ENCODE data around the gene ZP3.
"Not testable (repeated sequence)": the region's sequence is repeated elsewhere in the genome, so short reads cannot be mapped to it uniquely, and the experiment has no call there.

The ZP3 gene

DNA sequence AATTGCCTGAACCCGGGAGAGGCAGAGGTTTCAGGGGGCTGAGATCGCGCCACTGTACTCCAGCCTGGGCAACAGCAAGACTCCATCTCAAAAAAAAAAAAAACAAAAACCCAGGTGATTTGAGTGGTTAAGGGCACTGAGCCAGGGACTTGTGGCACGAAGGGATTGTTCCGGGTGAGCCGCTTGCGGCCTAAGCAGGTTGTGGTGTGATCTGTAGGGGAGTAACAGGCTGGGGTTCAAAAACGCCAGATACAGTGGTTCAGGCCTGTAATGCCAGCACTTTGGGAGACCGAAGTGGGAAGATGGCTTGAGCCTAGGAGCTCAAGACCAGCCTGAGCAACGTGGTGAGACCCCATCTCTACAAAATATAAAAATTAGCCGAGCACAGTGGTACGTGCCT lies 19.1 kb downstream of the ZP3 start:
- not testable (repeated sequence) for DNase-seq

DNA sequence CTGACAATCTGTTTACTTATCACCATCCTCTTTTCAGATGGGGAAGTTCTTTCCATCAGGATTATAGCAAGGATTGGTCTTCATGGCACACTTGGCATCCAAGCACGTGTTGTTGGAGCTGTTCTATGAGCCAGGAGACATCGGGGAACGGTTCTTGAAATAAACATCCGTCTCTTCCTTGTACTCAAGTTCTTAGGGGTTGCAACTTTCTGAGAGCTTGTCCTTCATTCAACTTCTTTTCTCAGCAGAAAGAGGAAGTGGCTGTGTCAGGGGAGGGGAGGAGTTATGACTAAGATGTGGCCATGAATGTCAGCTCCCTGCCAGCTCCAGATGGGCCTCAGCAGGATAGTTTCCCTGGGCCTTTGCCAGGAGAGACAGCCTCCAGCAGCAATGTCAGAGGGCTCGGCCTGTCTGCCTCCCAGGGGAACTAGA lies 20.8 kb downstream of the ZP3 start:
- DNase-seq = peak; percentile 85

DNA sequence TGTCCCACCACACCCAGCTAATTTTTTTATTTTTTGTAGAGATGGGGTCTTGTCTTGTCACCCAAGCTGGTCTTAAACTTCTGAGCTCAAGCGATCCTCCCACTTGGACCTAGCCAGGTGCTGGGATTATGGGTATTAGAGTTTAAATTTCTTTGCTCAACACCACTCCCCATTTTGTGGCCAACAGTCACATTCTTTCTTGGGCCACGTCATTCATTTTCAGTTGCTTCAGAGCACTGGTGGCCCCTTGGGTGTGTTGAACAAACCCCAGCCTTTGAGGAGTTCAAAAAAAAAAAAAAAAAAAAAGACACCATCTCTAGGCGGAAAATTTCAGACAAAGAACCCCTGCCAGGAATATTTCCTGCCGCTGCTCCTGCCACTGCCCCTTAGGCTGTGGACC lies 32.3 kb downstream of the ZP3 start:
- DNase-seq = not testable (repeated sequence)

DNA sequence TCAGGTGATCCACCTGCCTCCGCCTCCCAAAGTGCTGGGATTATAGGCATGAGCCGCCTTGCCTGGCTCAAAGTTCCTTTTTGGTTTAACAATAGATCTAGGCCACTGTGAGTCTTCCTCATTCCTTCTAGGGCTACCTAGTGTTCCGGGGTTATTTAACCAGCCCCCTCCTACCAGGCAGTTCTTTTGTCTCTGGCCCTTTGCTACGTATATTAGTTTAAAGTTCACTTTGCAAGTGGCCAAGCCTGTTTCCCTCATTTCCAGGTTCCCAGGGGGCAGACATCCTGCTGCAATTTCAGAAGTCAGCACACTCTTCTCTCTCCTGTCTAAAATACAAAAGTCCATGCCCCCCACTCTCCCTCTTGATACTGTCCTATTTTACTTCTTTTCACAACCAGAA lies 33.8 kb downstream of the ZP3 start:
- not testable (repeated sequence) for DNase-seq

DNA sequence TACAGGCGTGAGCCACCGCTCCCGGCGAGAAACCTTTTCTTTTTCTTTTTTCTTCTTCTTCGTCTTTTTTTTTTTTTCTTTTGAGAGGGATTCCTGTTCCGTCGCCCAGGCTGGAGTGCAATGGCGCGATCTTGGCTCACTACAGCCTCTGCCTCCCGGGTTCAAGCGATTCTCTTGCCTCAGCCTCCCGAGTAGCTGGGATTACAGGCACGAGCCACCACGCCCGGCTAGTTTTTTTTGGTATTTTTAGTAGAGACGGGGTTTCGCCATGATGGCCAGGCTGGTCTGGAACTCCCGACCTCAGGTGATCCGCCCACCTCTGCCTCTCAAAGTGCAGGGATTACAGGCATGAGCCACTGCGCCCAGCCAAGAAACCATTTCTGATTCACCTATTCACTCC lies 36.0 kb downstream of the ZP3 start:
- DNase-seq = not testable (repeated sequence)

DNA sequence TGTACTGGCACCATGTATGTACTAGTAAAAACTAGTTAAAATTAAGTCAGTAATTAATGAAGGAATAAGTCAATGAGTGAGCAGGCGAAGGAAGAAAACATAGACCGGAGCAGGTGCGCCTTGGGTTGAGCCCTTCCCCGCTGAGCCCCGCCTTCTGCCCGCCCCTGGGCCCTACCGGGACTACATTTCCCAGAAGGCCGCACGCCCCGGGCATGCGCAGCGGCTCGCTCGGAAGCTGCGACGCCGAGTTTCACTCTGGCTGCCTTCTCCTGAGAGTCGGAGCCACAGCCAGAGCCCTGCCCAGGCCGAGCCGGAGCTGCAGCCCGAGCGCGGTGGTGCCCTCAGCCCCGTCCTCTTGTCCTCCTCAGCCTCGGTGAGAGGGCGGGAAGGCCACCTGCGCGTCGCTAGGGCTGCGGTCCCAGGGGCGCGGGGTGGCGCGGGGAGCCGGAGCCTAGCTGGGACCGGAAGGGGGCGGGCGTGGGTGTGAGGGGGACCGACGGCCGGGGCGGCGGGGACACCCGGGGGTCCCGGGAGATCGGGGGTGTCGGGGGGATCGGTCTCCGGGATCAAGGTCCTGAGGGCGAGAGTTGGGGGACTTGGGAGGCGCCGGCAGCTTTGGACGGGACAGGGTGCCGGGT lies 36.8 kb downstream of the ZP3 start, which contains the start of gene DTX2:
DTX2 (plus strand) TSS at position 246 of the 638 bp plus-strand sequence. CDS start 18,801 bp downstream, outside the sequence.
- DNase-seq = not testable (repeated sequence)

DNA sequence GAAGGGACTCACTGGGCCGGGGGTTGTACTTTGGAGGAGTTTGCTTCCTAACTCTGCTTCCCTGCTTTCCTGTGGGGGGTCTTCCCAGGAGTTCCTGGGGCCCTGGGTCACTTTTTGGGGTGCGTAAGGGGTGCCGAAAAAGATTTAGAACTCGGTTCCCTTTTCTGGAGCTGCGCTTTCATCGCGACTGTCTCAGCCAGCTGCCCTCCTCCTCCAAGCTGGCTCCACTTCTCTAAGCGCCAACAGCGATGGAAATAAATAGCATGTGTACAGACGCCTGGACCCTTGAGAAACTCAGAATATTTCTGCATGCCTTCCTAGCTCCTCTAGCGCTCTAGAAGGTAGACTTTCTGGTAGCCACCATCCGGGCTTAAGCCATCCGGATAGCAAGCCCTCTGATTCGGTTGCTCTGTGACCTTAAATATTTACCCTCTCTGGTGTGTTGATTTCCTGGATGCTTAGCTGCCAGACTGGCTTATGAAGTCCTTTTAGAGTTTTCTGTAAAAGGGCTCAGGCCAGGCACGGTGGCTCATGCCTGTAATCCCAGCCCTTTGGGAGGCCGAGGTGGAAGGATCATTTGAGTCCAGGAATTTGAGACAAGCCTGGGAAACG lies 37.6 kb downstream of the ZP3 start:
- DNase-seq = not testable (repeated sequence)

DNA sequence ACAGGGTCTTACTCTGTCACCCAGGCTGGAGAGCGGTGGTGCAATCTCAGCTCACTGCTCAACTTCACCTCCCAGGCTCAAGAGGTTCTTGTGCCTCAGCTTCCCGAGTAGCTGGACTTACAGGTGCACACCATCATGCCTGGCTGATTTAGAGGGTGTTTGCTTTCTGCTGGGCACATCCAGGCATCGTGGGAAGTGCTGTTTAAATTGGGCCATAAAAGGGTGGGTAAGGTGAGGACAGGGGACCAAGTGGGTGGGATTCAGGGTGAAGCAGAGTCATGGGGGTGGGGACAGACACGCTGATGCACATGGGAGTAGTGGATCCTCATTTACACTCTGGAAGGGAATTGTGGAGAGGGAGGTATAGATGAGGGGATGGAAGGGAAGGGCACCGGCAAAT lies 40.2 kb downstream of the ZP3 start:
- not testable (repeated sequence) for DNase-seq

DNA sequence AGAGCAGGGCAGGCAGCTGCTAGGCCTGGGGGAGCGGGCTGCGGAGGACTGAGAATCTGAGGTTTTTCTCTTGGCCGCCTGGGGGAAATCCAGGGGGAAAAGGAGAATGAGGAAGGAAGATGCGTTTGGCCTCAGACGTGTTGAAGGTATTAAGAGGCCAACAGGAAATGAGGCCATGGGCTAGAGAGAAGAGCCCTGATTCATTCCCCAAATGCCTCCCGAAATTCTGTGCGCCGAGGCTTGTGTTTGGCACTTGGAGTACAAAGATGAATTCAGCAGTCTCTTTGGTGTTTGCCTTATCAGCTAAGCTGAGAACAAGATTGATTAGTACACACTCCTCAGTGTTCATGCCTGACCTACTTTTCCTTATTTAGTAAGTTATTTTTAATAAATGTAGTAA lies 41.2 kb downstream of the ZP3 start:
- not testable (repeated sequence) for DNase-seq

DNA sequence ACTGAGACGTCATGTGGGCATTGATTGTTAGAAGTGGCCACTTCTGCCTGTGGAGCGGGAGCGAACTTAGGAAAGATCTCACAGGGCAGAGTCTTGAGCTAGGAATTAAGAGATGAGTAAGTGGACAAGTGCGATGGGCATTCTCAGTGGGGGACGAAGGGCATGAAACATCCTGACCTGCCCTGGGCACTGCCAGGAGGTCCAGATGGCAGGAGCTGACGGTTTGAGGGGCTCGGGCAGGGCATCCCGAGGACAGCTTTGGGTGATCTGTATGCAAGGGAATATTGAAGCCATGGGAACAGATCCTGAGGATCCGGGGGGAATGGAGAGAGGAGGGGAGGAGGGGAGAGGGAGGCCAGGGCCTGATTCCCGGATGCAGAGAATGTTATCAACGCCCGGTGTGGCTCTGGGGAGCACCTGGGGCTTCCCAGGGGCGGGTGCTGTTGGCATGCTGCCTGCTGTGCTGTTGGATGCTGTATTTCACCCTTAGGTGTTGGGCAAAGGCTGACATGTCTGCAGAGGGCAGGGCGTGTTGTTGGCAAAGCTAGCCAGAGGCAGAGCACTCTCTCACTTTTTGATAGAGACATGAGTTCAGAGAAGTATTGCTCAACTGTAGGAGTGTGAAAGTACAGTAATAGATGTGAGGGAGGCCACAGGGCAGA lies 43.1 kb downstream of the ZP3 start:
- not testable (repeated sequence) for DNase-seq

DNA sequence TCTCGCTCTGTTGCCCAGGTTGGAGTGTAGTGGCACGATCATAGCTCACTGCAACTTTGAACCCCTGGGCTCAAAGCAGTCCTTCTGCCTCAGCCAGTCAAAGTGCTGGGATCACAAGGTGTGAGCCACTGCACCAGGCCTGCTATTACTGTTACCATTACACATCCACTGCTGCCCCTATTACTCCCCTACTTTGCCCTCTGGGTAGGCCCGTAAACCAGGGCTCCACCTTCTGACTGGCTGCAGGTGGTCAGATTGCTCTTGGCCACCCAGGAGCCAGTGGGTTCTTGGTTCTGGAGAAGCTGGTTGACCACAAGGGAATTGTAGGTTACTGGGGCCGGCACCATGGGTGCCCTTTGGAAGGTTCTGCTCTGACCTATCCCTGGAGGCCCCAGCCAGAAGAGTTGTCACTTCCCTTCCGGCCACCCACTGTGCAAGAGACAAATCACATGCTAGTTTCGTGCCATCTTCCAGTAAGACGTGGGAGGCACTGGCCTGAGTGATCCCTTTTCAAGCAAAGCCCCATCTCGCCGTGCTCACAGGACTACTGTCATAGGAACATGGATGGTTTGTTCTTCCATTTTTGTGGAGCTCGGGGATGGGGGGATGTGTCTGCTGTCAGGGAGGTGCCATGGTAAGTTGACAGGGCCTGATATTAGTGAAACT lies 46.9 kb downstream of the ZP3 start:
- not testable (repeated sequence) for DNase-seq

DNA sequence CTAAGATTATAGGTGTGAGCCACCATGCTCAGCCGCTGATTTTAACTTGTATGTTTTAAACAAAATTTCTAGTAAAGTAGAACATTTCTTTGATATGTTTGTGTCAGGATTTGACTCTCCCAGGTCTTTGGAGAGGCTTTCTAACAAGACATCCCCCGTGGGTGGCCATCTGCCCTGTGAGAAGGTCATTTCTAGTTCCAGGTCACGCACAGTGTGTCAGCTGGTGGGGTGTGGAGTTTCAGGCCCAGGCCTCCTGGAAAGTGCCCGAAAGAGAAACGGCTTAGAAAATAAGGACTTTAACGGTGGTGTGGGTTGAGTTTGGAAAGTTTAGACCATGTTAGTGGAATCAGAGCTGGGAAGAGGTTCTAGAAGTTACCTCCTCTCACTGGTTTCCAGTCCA lies 48.3 kb downstream of the ZP3 start:
- DNase-seq = not testable (repeated sequence)

DNA sequence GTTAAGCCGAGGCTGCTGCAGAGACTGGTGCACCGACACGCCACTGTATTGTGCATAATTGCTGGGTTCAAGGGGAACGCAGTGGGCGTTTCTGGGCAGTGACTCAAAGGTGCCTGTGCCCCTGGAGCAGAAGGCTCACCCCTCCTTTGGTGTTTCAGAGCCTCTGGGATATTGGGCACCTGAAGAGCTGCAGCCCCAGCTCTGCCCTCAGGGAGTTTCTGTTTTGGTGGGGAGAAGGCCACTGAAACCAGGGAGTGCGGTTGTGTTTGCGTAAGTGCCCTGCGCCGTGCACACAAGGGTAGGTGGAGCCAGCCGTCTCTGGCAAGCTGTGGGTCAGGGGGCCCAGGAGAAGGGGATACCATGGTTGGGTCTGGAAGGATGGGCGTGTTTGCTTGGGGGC lies 51.5 kb downstream of the ZP3 start:
- not testable (repeated sequence) for DNase-seq

DNA sequence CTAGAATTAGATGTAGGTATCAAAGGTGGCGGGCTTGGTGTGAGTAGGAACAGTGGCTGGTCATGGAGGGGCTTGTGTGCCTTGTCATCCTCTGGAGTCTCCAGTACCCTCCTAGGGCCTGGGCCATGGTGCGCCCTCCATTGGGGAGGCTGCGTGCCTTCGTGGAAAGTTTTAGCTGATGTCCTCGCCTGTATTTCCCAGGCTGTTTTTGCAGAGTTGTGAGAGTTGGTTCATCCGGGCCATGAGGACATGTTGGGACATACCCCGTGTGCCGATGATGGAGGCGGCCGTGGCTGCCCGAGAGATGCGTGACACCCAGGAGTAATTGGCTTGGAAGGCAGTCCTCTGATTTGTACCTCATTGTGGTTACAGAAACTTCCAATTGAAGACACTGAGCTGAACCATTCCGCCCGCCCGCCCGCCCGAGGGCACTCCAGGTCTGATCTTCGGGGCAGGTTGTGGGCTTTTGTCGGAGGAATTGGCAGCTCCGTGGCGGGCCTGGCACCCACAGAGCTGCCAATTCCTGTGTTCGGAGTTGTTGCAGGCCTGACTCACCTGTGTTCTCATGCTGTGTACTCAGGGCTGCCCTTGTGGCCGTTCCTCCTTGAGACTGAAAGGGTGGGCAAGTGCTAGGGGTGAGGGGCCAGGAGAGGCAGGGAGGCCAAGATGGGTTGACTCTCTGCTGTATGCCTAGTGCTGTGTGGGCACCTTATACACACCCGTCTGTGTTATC lies 52.2 kb downstream of the ZP3 start:
- DNase-seq = not testable (repeated sequence)

DNA sequence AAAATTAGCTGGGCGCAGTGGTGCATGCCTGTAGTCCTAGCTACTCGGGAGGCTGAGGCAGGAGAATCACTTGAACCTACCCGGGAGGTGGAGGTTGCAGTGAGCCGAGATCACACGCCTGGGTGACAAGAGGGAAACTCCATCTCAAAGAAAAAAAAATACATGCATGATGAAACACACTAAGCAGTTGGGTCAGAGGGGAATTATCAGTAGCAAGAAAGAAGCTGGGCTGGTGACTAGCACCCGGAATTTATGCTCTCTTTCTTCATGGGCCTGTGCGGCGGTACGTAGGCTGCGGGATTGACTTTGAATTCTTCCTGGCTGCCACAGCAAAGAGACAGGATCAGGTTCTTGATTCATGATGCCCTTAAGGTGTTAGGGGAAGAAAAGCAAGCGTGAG lies 54.9 kb downstream of the ZP3 start:
- not testable (repeated sequence) for DNase-seq

DNA sequence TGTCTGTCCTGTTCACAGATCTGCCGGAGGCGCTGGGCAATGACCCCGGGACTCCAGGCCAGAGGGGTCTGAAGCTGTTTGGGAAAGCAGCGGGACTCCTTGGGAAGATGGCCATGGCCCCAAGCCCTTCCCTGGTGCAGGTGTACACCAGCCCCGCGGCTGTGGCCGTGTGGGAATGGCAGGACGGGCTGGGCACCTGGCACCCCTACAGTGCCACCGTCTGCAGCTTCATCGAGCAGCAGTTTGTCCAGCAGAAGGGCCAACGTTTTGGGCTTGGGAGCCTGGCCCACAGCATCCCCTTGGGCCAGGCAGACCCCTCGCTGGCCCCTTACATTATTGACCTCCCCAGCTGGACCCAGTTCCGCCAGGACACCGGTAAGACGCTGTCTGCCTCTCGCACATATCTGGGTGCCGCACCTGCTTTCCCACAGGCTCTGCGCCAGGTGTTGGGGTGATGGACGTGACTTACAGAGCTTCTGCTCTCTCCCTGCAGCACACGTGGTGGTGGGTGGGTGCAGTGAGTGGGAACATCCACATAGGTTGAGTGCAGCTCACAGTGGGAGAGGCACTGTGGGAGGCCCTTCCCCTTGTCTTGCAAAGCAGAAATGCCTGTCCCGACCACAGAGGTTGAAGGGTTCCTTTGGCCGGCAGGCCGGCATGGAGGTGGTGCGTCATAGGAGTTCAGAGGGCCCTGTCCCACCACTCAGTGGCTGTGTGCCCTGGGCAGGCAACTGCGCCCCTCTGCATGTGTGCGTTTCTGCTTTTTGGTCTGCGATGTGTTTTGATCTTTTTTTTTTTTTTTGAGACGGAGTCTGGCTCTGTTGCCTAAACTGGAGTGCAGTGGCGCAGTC lies 55.9 kb downstream of the ZP3 start:
- DNase-seq = not testable (repeated sequence)

DNA sequence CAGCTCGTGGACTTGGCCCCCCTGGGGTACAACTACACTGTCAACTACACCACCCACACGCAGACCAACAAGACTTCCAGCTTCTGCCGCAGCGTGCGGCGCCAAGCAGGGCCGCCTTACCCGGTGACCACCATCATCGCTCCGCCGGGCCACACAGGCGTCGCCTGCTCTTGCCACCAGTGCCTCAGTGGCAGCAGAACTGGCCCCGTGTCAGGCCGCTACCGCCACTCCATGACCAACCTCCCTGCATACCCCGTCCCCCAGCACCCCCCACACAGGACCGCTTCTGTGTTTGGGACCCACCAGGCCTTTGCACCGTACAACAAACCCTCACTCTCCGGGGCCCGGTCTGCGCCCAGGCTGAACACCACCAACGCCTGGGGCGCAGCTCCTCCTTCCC lies 57.9 kb downstream of the ZP3 start:
- not testable (repeated sequence) for DNase-seq

DNA sequence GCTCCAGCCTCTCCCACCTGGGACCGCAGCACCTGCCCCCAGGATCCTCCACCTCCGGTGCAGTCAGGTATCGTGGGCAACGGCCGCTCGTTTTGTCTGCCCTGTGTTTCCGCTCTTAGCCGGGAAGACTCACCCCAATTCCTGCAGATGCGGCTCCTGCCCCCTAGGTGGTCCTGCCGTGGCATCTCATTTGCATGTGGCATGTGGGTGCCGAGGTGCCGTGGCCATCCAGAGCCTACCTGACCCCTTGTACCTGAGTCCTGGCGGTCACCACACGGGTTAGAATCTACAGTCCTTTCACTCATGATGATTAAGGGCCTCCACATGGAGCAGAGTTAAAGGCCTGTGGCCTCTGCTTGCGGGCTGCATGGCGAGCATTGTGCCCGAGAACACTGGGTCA lies 58.3 kb downstream of the ZP3 start:
- DNase-seq = not testable (repeated sequence)

DNA sequence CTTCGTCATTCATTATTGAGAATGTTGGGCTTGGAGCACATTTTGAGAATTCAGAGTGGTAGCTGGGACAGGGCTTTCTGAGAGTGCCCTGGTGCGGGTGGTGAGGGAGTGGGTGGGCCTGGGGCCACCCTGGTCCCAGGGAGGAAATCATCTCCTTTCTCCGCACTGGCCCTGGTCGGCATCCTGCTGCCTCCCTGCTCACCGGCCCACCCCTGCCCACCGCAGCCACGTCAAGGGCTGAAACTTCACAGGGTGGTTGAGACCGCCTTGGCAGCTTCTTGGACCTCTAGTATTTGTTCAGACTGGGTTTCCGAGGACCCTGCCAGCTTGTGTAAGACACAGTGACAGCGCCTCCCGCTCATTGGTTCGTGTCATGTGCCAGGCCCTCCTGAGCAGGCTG lies 59.7 kb downstream of the ZP3 start:
- DNase-seq = not testable (repeated sequence)

DNA sequence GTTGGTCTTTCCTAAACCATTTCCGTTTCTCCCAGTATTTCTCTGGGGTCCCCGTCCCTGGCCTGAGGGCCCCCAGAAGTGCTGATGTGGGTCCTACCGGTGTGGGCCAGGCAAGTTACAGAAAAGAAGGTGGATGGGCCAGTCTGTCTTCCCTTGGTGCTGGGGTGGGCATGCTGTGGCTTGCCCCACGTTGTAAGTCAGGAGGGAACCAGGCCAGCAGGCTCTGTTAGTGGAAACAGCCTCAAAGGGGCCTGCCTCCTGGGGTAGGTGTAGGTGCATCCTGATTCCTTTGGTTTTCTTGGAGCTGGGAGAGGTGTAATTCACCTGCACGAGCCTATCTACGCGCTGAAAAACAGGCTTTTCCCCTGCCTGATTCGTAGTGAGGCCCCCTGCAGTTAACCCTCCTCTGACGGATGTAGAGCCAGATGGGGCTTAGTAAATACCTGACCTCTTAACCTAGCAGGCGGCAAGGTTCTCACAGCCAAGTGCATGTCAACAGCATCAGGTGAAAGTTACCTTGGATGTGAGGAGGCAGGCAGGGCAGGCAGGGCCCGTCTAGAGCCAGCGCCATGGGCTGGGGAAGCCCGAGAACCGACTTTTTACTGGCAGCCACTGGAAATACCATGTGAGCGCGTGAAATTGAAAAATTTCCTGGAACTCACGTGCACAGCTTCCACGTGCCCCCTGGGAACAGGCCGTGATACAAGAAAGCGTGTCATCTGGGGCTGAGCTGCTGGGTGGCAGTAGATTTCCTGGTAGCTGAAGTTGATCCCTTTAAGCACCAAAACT lies 61.3 kb downstream of the ZP3 start:
- DNase-seq = not testable (repeated sequence)

DNA sequence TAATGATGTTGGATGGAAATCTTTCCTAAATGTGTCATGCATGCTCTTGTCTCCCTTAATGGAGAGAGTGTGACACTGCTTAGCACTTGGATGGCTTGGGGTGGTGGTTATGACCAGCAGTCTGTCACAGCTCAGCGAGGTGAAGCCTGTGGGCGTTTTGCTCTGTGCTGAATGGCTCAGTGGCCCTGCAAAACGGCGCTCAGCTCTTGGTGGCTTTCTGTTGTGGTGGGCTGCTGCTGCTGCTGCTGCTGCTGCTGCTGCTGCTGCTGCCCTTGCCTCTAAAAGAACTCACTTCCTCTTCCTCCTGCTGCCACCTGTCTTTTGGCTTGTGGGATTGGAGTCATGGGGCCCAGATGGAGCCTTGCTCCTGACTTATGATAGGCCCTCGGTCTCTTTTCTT lies 61.9 kb downstream of the ZP3 start:
- not testable (repeated sequence) for DNase-seq

Measured in fibroblast of skin of right biceps (primary cell).